ENCODE data around the gene SYMPK. TPM values are rescaled to one million over a fixed set of nuclear protein-coding genes. Genes with fewer than 3 reads are reported as not detected.

The SYMPK gene
- total RNA-seq, 1 donor from 2014 or later, result 70.0 TPM

GRCh38 chr19:45900738-45901431 lies 37.9 kb upstream of the SYMPK start:
- Histone ChIP-seq H3K27me3 (ENCODE audit: insufficient read depth, low read length) (no peaks in the 10 kb centered on the region), H3K36me3 (ENCODE audit: insufficient read depth, low read length) (no peaks in the 10 kb centered on the region), H4K20me1 (ENCODE audit: insufficient read depth, low read length) (peaks cover 14% of the 10 kb centered on the region), H3K9ac (ENCODE audit: low read length) (peak overlapping the region; percentile 4), H3K9me3 (ENCODE audit: insufficient read depth, low read depth, low read length) (no peaks in the 10 kb centered on the region), H3K4me2 (ENCODE audit: low read length) (peak overlapping the region; percentile 100), H3K27ac (ENCODE audit: low read depth, low read length) (no peak overlapping the region), H3K4me1 (ENCODE audit: insufficient read depth, low read length) (peaks cover 9% of the 10 kb centered on the region), H2AFZ (ENCODE audit: low read depth, low read length) (peak overlapping the region; percentile 73), H3K79me2 (ENCODE audit: insufficient read depth, low read length) (peaks cover 4% of the 10 kb centered on the region), H3K4me3 (ENCODE audit: insufficient read depth, low read depth, low read length) (peak overlapping the region; percentile 48)
- Mint-ChIP-seq H3K36me3 (ENCODE audit: low read depth, unreplicated experiment) (peaks cover 13% of the 10 kb centered on the region), H3K4me3 (ENCODE audit: unreplicated experiment) (peak overlapping the region; percentile 81), H3K9me3 (ENCODE audit: unreplicated experiment) (no peaks in the 10 kb centered on the region), H3K27ac (ENCODE audit: unreplicated experiment) (no peak overlapping the region), H3K4me1 (ENCODE audit: low read depth, unreplicated experiment) (peaks cover 5% of the 10 kb centered on the region), H3K27me3 (ENCODE audit: low read depth, unreplicated experiment) (peaks cover 2% of the 10 kb centered on the region)
- FAIRE-seq (no peak), DNase-seq (ENCODE audit: low read depth) (no peak)
- TF ChIP-seq EZH2 (IDR thresholded peaks at IDR 0.05; ENCODE audit: insufficient read depth, low read length) (no peak), CTCF (IDR thresholded peaks at IDR 0.05; ENCODE audit: insufficient read depth, low read depth, low read length) (no peak)

GRCh38 chr19:45899919-45900589 lies 37.1 kb upstream of the SYMPK start:
- Mint-ChIP-seq H3K4me3 (ENCODE audit: unreplicated experiment) (peak overlapping the region; percentile 81), H3K36me3 (ENCODE audit: low read depth, unreplicated experiment) (peaks cover 15% of the 10 kb centered on the region), H3K9me3 (ENCODE audit: unreplicated experiment) (no peaks in the 10 kb centered on the region), H3K4me1 (ENCODE audit: low read depth, unreplicated experiment) (peaks cover 5% of the 10 kb centered on the region), H3K27me3 (ENCODE audit: low read depth, unreplicated experiment) (peaks cover 2% of the 10 kb centered on the region), H3K27ac (ENCODE audit: unreplicated experiment) (no peak overlapping the region)
- H3K4me2 ChIP-seq (ENCODE audit: low read length), result peak overlapping the region; percentile 100
- no peak overlapping the region for H3K4me3 ChIP-seq (ENCODE audit: insufficient read depth, low read depth, low read length)
- H3K79me2 ChIP-seq (ENCODE audit: insufficient read depth, low read length), result peaks cover 4% of the 10 kb centered on the region
- no peak overlapping the region for H2AFZ ChIP-seq (ENCODE audit: low read depth, low read length)
- H3K4me1 ChIP-seq (ENCODE audit: insufficient read depth, low read length), result peaks cover 9% of the 10 kb centered on the region
- H3K9ac ChIP-seq (ENCODE audit: low read length), result no peak overlapping the region
- no peaks in the 10 kb centered on the region for H3K27me3 ChIP-seq (ENCODE audit: insufficient read depth, low read length)
- TF ChIP-seq CTCF (IDR thresholded peaks at IDR 0.05; ENCODE audit: insufficient read depth, low read depth, low read length) (no peak), EZH2 (IDR thresholded peaks at IDR 0.05; ENCODE audit: insufficient read depth, low read length) (no peak)
- DNase-seq (ENCODE audit: low read depth), result no peak
- H3K27ac ChIP-seq (ENCODE audit: low read depth, low read length), result no peak overlapping the region
- no peaks in the 10 kb centered on the region for H3K9me3 ChIP-seq (ENCODE audit: insufficient read depth, low read depth, low read length)
- peaks cover 14% of the 10 kb centered on the region for H4K20me1 ChIP-seq (ENCODE audit: insufficient read depth, low read length)
- peaks cover 3% of the 10 kb centered on the region for H3K36me3 ChIP-seq (ENCODE audit: insufficient read depth, low read length)
- FAIRE-seq, result no peak

- Histone ChIP-seq H3K4me3 (ENCODE audit: insufficient read depth, low read depth, low read length) (no peak overlapping the region), H2AFZ (ENCODE audit: low read depth, low read length) (no peak overlapping the region), H3K36me3 (ENCODE audit: insufficient read depth, low read length) (peaks cover 3% of the 10 kb centered on the region), H3K9me3 (ENCODE audit: insufficient read depth, low read depth, low read length) (no peaks in the 10 kb centered on the region), H3K27me3 (ENCODE audit: insufficient read depth, low read length) (no peaks in the 10 kb centered on the region), H3K4me1 (ENCODE audit: insufficient read depth, low read length) (peaks cover 9% of the 10 kb centered on the region), H3K79me2 (ENCODE audit: insufficient read depth, low read length) (peaks cover 4% of the 10 kb centered on the region), H3K4me2 (ENCODE audit: low read length) (no peak overlapping the region), H3K9ac (ENCODE audit: low read length) (no peak overlapping the region), H3K27ac (ENCODE audit: low read depth, low read length) (no peak overlapping the region), H4K20me1 (ENCODE audit: insufficient read depth, low read length) (peaks cover 14% of the 10 kb centered on the region)
- H3K4me3 Mint-ChIP-seq (ENCODE audit: unreplicated experiment), result no peak overlapping the region
- TF ChIP-seq CTCF (IDR thresholded peaks at IDR 0.05; ENCODE audit: insufficient read depth, low read depth, low read length), result no peak
- TF ChIP-seq EZH2 (IDR thresholded peaks at IDR 0.05; ENCODE audit: insufficient read depth, low read length), result no peak
- H3K36me3 Mint-ChIP-seq (ENCODE audit: low read depth, unreplicated experiment), result peaks cover 15% of the 10 kb centered on the region
- H3K4me1 Mint-ChIP-seq (ENCODE audit: low read depth, unreplicated experiment), result peaks cover 5% of the 10 kb centered on the region
- H3K27me3 Mint-ChIP-seq (ENCODE audit: low read depth, unreplicated experiment), result peaks cover 2% of the 10 kb centered on the region
- H3K9me3 Mint-ChIP-seq (ENCODE audit: unreplicated experiment), result no peaks in the 10 kb centered on the region
- DNase-seq (ENCODE audit: low read depth), result no peak
- H3K27ac Mint-ChIP-seq (ENCODE audit: unreplicated experiment), result no peak overlapping the region
- FAIRE-seq, result no peak
Measured at GRCh38 chr19:45899253-45899652, 36.3 kb upstream of the SYMPK start.
